ENCODE measurements around the gene SH2D4B. TPM values are rescaled to one million over a fixed set of nuclear protein-coding genes. Genes with fewer than 3 reads are reported as not detected.

SH2D4B gene
- total and polyA plus RNA-seq, 10 of the 15 experiments (the other 5 are each of a cell fraction or from before 2014, with no cell fraction given): 0.04 to 0.21 (median 0.13) TPM; not detected in 5

DNA sequence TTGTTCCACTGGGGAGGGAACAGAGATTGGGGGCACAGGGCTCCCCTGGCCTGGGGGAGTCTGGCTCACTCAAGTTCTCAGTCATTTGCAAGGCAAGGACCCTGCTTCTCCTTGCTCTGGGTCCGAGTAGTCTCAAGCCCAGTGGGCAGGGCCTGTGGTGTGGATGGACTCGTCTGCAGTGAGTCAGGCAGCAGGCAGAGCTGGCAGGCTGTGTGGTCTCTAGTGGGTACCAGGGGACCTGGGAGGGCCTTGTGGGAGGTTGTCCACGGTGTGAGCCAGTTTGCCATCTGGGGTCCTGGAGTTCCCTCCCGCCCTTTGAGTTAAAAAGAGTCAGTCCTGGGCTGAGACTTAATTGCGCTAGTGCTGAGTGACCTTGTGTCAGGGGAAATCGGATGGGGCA, 8.8 kb upstream of the SH2D4B start:
- no peaks in the 10 kb centered on the region for H4K20me1 ChIP-seq (ENCODE audit: control insufficient read depth, insufficient read depth)
- H2AFZ ChIP-seq (ENCODE audit: control insufficient read depth, low read depth, low read length): no peak overlapping the region
- no peaks in the 10 kb centered on the region for H3K9me3 ChIP-seq (replicated peaks; ENCODE audit: control insufficient read depth, insufficient read depth, low read length)
- H3K36me3 ChIP-seq (ENCODE audit: control insufficient read depth in 2 of 2, insufficient read depth in 2 of 2, low read length in 1 of 2): no peaks in the 10 kb centered on the region
- 58% methylated on average over 6 of the region's 6 CpGs for WGBS (ENCODE audit: insufficient coverage, insufficient replicate concordance, low lambda C conversion rate, missing lambda C conversion rate)
- FAIRE-seq (no peak), DNase-seq (ENCODE audit: low read depth, low spot score) (no peak), ATAC-seq (no peak)
- ChIA-PET POLR2A (no interaction called here), SMC1A (ENCODE audit: uncharacterized antibody, unreplicated experiment) (interaction anchor here (0.7 kb wide), 2 partner anchors 66 to 85 kb away, joined by 3 read pairs; no protein-coding TSS in a partner anchor), RAD21 (ENCODE audit: unreplicated experiment) (no interaction called here), CTCF (no interaction called here)
- no peak overlapping the region for H3K4me2 ChIP-seq (ENCODE audit: control insufficient read depth, insufficient read depth)
- in situ Hi-C loops (cut with MboI) (no loop called here), intact Hi-C loops (cut with micrococcal nuclease; ENCODE audit: unreplicated experiment) (no loop called here)
- H3K27ac ChIP-seq (ENCODE audit: control insufficient read depth, insufficient read depth): no peak overlapping the region
- peaks cover 4% of the 10 kb centered on the region; the same call in 1 of the 2 replicates for H3K4me1 ChIP-seq (ENCODE audit: control insufficient read depth, insufficient read depth, low read length)
- H3K9ac ChIP-seq (ENCODE audit: control insufficient read depth, insufficient read depth, low read length): no peak overlapping the region
- no peaks in the 10 kb centered on the region; a peak in 1 of 4 replicates for H3K27me3 ChIP-seq (replicated peaks in 1 of 2; ENCODE audit: control insufficient read depth in 2 of 2, insufficient read depth in 2 of 2, low read length in 1 of 2)
- H3K4me3 ChIP-seq: no peak overlapping the region
- no peaks in the 10 kb centered on the region for H3K79me2 ChIP-seq (ENCODE audit: control insufficient read depth, insufficient read depth, low read length)
- BruUV-seq (replicated peaks): no TSS peak
- no peak for TF ChIP-seq MLLT1 (IDR thresholded peaks at IDR 0.05)
- no peak for TF ChIP-seq SP1 (IDR thresholded peaks at IDR 0.05; ENCODE audit: low read depth, low read length)
- TF ChIP-seq, protein P1, sequence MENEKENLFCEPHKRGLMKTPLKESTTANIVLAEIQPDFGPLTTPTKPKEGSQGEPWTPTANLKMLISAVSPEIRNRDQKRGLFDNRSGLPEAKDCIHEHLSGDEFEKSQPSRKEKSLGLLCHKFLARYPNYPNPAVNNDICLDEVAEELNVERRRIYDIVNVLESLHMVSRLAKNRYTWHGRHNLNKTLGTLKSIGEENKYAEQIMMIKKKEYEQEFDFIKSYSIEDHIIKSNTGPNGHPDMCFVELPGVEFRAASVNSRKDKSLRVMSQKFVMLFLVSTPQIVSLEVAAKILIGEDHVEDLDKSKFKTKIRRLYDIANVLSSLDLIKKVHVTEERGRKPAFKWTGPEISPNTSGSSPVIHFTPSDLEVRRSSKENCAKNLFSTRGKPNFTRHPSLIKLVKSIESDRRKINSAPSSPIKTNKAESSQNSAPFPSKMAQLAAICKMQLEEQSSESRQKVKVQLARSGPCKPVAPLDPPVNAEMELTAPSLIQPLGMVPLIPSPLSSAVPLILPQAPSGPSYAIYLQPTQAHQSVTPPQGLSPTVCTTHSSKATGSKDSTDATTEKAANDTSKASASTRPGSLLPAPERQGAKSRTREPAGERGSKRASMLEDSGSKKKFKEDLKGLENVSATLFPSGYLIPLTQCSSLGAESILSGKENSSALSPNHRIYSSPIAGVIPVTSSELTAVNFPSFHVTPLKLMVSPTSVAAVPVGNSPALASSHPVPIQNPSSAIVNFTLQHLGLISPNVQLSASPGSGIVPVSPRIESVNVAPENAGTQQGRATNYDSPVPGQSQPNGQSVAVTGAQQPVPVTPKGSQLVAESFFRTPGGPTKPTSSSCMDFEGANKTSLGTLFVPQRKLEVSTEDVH (IDR thresholded peaks at IDR 0.05; ENCODE audit: low read depth, partially characterized antibody): no peak
- no peak for TF ChIP-seq CBFB (IDR thresholded peaks at IDR 0.05; ENCODE audit: low read depth)
- no peak for TF ChIP-seq RBBP5 (conservative IDR thresholded peaks at IDR 0.05)
- TF ChIP-seq ZBED1 (IDR thresholded peaks at IDR 0.05; ENCODE audit: borderline replicate concordance): no peak
- no peak for TF ChIP-seq SREBF2 (IDR thresholded peaks at IDR 0.05; ENCODE audit: low read length)
- TF ChIP-seq MEF2A (IDR thresholded peaks at IDR 0.05; ENCODE audit: insufficient read depth, low read depth, low read length): no peak
- no peak for TF ChIP-seq SMAD5 (IDR thresholded peaks at IDR 0.05; ENCODE audit: low read depth)
- TF ChIP-seq SUZ12 (IDR thresholded peaks at IDR 0.05; ENCODE audit: unreplicated experiment): no peak
